WTC11 (cell line): ENCODE data around the gene FOXC2.

Source experiments
- CREB1 ChIP-seq: sonication (generic); formaldehyde crosslinking; IDR thresholded peaks from 2 replicates; pipeline ENCODE4 v1.8.0; 2023; ENCODE audit warnings: mild to moderate bottlenecking, missing genetic modification reagents
- CTCF ChIP-seq: fragments of 200-600 bp; IDR thresholded peaks from 2 replicates; pipeline ENCODE4 v1.8.0; 2022; ENCODE audit warnings: antibody characterized with exemption
- E2F5 ChIP-seq: sonication (generic); formaldehyde crosslinking; IDR thresholded peaks from 2 replicates; pipeline ENCODE4 v1.8.1; 2022; ENCODE audit warnings: mild to moderate bottlenecking, moderate library complexity, missing genetic modification reagents
- MLX ChIP-seq: sonication (generic); formaldehyde crosslinking; IDR thresholded peaks from 2 replicates; pipeline ENCODE4 v1.8.1; 2023; ENCODE audit warnings: mild to moderate bottlenecking, missing genetic modification reagents, moderate library complexity
- PRDM15 ChIP-seq: sonication (generic); formaldehyde crosslinking; IDR thresholded peaks from 2 replicates; pipeline ENCODE4 v1.8.0; 2022; ENCODE audit warnings: missing genetic modification reagents
- SP1 ChIP-seq: sonication (generic); formaldehyde crosslinking; conservative IDR thresholded peaks from 2 replicates; pipeline ENCODE4 v1.8.1; 2022; ENCODE audit warnings: missing genetic modification reagents
- TCF7 ChIP-seq: sonication (generic); formaldehyde crosslinking; IDR thresholded peaks from 2 replicates; pipeline ENCODE4 v1.8.0; 2022; ENCODE audit warnings: mild to moderate bottlenecking, low read depth, missing genetic modification reagents, moderate library complexity
- USF1 ChIP-seq: sonication (generic); formaldehyde crosslinking; IDR thresholded peaks from 2 replicates; pipeline ENCODE4 v1.8.0; 2022; ENCODE audit warnings: mild to moderate bottlenecking, missing genetic modification reagents
- USF2 ChIP-seq: sonication (generic); formaldehyde crosslinking; IDR thresholded peaks from 2 replicates; pipeline ENCODE4 v1.8.1; 2023; ENCODE audit warnings: mild to moderate bottlenecking, missing genetic modification reagents, moderate library complexity
- ZNF281 ChIP-seq: sonication (generic); formaldehyde crosslinking; IDR thresholded peaks from 2 replicates; pipeline ENCODE4 v1.8.0; 2023; ENCODE audit warnings: mild to moderate bottlenecking, missing genetic modification reagents
- ZNF512 ChIP-seq: sonication (generic); formaldehyde crosslinking; IDR thresholded peaks from 2 replicates; pipeline ENCODE4 v1.8.1; 2022; ENCODE audit warnings: missing genetic modification reagents, borderline replicate concordance
- TF ChIP-seq, protein P1 (sequence below): sonication (generic); formaldehyde crosslinking; conservative IDR thresholded peaks from 2 replicates; pipeline ENCODE4 v1.8.1; 2022; ENCODE audit warnings: mild to moderate bottlenecking, missing genetic modification reagents

DNA sequence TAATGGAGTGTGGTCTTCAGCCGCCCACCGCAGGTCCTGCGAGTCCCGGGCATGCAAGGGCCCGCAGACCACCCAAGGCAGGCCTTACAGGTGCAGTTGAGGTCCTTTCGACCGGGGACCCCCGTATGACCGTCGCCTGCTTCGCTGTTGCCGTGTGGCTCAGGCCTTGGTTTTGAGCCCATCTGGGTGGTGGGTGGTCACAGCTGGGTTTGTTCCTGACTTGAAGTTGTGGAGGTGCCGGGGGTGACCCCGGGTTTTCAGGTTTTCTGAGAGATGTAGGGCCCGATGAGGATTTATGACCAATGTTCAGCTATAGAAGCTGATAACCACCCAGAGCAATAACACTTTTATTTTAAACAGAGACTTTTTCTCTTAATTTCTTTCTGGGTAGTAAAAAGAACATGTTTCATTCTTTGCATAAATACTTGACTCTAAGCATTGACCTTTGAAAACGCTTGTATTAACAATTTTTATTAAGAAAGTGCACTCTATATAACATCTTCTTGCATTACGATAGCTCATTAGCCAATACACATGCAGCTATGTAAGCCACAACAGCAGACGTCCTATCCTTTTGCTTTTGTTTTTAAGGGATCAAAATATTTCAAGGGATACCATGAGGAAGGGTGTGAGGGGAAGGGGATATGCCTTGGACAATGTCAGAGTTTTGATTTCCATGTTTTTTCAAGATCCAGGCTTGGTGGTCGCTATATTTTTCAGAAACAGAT is 13.6 kb downstream of the FOXC2 start:
- TF ChIP-seq ZNF512 (CRISPR knock-in tag) (no peak), TCF7 (CRISPR knock-in tag) (no peak), CTCF (no peak), E2F5 (CRISPR knock-in tag) (no peak), CREB1 (CRISPR knock-in tag) (no peak), PRDM15 (no peak), MLX (CRISPR knock-in tag) (no peak), USF1 (CRISPR knock-in tag) (no peak), USF2 (CRISPR knock-in tag) (no peak), ZNF281 (CRISPR knock-in tag) (no peak), SP1 (CRISPR knock-in tag) (no peak)
- TF ChIP-seq, protein P1, sequence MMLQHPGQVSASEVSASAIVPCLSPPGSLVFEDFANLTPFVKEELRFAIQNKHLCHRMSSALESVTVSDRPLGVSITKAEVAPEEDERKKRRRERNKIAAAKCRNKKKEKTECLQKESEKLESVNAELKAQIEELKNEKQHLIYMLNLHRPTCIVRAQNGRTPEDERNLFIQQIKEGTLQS = no peak
